K562 (cell line): ENCODE data around the gene ERP29. TPM values are rescaled to one million over a fixed set of nuclear protein-coding genes. Genes with fewer than 3 reads are reported as not detected.

ENCODE experiments used
- ATAC-seq: fragments of 200-7000 bp; cut with Tn5 transposase; 3 replicates; pipeline ENCODE4 v1.9.1; 2020; ENCODE audit warnings: moderate library complexity
- BruUV-seq: library from RNA; stranded (reverse); fragments of 400-500 nt; replicated peaks from 2 replicates; lab custom pipeline; 2021; lab: Mats Ljungman, UMichigan
- CTCF ChIA-PET: fragments of 300-600 bp; formaldehyde crosslinking; extraction: SDS; loops from one replicate; lab custom pipeline; 2021; ENCODE audit warnings: low intra/inter-chr PET ratio; lab: Yijun Ruan, JAX
- POLR2A ChIA-PET: fragments of 300-600, 350-650 bp; sonication (Branson Sonifier 250); formaldehyde crosslinking; extraction: SDS; loops from one replicate; lab custom pipeline; 2021; ENCODE audit warnings: antibody characterized with exemption, inconsistent platforms; lab: Yijun Ruan, JAX
- DNase-seq, 4 experiments: peaks; one replicate each; pipeline versions ENCODE4 v3.0.0 to v3.0.0-alpha.2; 2011 to 2018; ENCODE audit warnings: low spot score in 3 of 4, mixed read lengths in 3 of 4; ENCODE audit errors: extremely low read depth in 1 of 4
- FAIRE-seq: peaks from 2 replicates; lab custom pipeline; 2011; peaks lifted over from hg19 to GRCh38; lab: Jason Lieb, UNC
- H2AFZ ChIP-seq: 2 replicates; pipeline ENCODE4 v1.6.0; 2011; ENCODE audit warnings: low read depth, low read length, control low read depth, inconsistent platforms
- H3K27ac ChIP-seq: fragments of 200-600 bp; 3 replicates; pipeline ENCODE4 v1.8.0; 2011; ENCODE audit warnings: low read depth, mild to moderate bottlenecking, control low read depth, inconsistent platforms, low read length, moderate library complexity, mixed read lengths; ENCODE audit errors: extremely low read depth
- H3K27me3 ChIP-seq, 2 experiments: fragments of 300-600 bp in 1 of 2; 2 replicates in 1 of 2; 3 replicates in 1 of 2; pipeline versions ENCODE4 v1.6.0 to v1.8.0; 2011; ENCODE audit warnings: inconsistent platforms in 2 of 2, low read length in 2 of 2, mild to moderate bottlenecking in 1 of 2, mixed read lengths in 1 of 2, moderate library complexity in 1 of 2; ENCODE audit not compliant: control insufficient read depth in 2 of 2, insufficient read depth in 2 of 2
- H3K36me3 ChIP-seq: fragments of 300-600 bp; 3 replicates; pipeline ENCODE4 v1.8.0; 2011; ENCODE audit warnings: mild to moderate bottlenecking, low read length, inconsistent platforms; ENCODE audit not compliant: control insufficient read depth, insufficient read depth
- H3K4me1 ChIP-seq, 2 experiments: fragments of 200-600 bp in 1 of 2; replicated peaks in 1 of 2; 2 replicates in 1 of 2; 3 replicates in 1 of 2; pipeline versions ENCODE4 v1.5.1 to v1.8.0; 2011; ENCODE audit warnings: inconsistent platforms in 2 of 2, low read length in 2 of 2, mild to moderate bottlenecking in 1 of 2, mixed read lengths in 1 of 2, moderate library complexity in 1 of 2; ENCODE audit not compliant: control insufficient read depth in 2 of 2, insufficient read depth in 2 of 2
- H3K4me2 ChIP-seq: 2 replicates; pipeline ENCODE4 v1.6.1; 2011; ENCODE audit warnings: low read length, control low read depth, inconsistent platforms, mixed read lengths; ENCODE audit not compliant: insufficient read depth
- H3K4me3 ChIP-seq: fragments of 200-600 bp; sonication (generic), shearing (Covaris generic); 2 replicates; pipeline ENCODE4 v1.5.1; 2016; ENCODE audit warnings: control low read depth, inconsistent platforms
- H3K79me2 ChIP-seq: fragments of 200-600 bp; 3 replicates; pipeline ENCODE4 v1.8.0; 2011; ENCODE audit warnings: low read length, inconsistent platforms; ENCODE audit not compliant: control insufficient read depth, insufficient read depth
- H3K9ac ChIP-seq, 2 experiments: 2 replicates each; pipeline versions ENCODE4 v1.6.0 to v1.6.1; 2011; ENCODE audit warnings: low read depth in 2 of 2, low read length in 2 of 2, control low read depth in 1 of 2, inconsistent platforms in 1 of 2, mild to moderate bottlenecking in 1 of 2, mixed read lengths in 1 of 2; ENCODE audit not compliant: insufficient read depth in 1 of 2
- H3K9me1 ChIP-seq: one replicate; pipeline ENCODE4 v1.6.0; 2011; ENCODE audit warnings: inconsistent platforms, mild to moderate bottlenecking, low read length, moderate library complexity; ENCODE audit not compliant: control insufficient read depth, insufficient read depth
- H3K9me3 ChIP-seq: replicated peaks from 2 replicates; pipeline ENCODE4 v1.5.1; 2011; ENCODE audit warnings: low read depth, low read length, inconsistent platforms; ENCODE audit not compliant: control insufficient read depth, insufficient read depth
- H4K20me1 ChIP-seq: replicated peaks from 2 replicates; pipeline ENCODE4 v1.6.1; 2011; ENCODE audit warnings: low read length, inconsistent platforms, mixed read lengths; ENCODE audit not compliant: control insufficient read depth, insufficient read depth
- ARID1B ChIP-seq: fragments of 450-650 bp; IDR thresholded peaks from 2 replicates; pipeline ENCODE4 v1.6.1; 2016; ENCODE audit warnings: antibody characterized with exemption, mild to moderate bottlenecking, inconsistent platforms
- ATF1 ChIP-seq, 2 experiments: fragments of 450-650 bp in 1 of 2; IDR thresholded peaks; 2 replicates each; pipeline ENCODE4 v1.6.1; 2016; ENCODE audit warnings: missing compliant biosample characterization in 1 of 2, missing genetic modification characterization in 1 of 2
- ATF7 ChIP-seq: fragments of 450-650 bp; IDR thresholded peaks from 2 replicates; pipeline ENCODE4 v1.7.1; 2014; ENCODE audit warnings: mild to moderate bottlenecking, moderate library complexity
- EZH2 ChIP-seq: IDR thresholded peaks from 2 replicates; pipeline ENCODE4 v1.6.1; 2012; ENCODE audit warnings: low read depth, mild to moderate bottlenecking, inconsistent platforms, low read length, borderline replicate concordance
- FOXK2 ChIP-seq, 2 experiments: fragments of 450-650 bp; IDR thresholded peaks in 1 of 2; conservative IDR thresholded peaks in 1 of 2; 2 replicates each; pipeline ENCODE4 v1.6.1; 2016; ENCODE audit warnings: low read depth in 2 of 2, mild to moderate bottlenecking in 1 of 2
- JUN ChIP-seq, 2 experiments: sonication (generic) in 1 of 2; formaldehyde crosslinking in 1 of 2; IDR thresholded peaks; 2 replicates each; pipeline versions ENCODE4 v1.6.1 to v1.8.0; 2012 to 2022; ENCODE audit warnings: borderline replicate concordance in 2 of 2, mild to moderate bottlenecking in 2 of 2, improper control_type of control experiment in 1 of 2, low read depth in 1 of 2, low read length in 1 of 2, missing genetic modification reagents in 1 of 2
- KLF16 ChIP-seq: IDR thresholded peaks from 2 replicates; pipeline ENCODE4 v1.6.1; 2016; ENCODE audit warnings: antibody characterized with exemption
- NCOA1 ChIP-seq: fragments of 450-650 bp; IDR thresholded peaks from 2 replicates; pipeline ENCODE4 v1.6.1; 2016; ENCODE audit warnings: low read depth
- NCOA4 ChIP-seq: fragments of 450-650 bp; IDR thresholded peaks from 2 replicates; pipeline ENCODE4 v1.6.1; 2018; ENCODE audit warnings: mild to moderate bottlenecking; ENCODE audit not compliant: partially characterized antibody
- NFIX ChIP-seq: fragments of 250-450 bp; sonication (Bioruptor Pico); IDR thresholded peaks from 2 replicates; pipeline ENCODE4 v1.4.0; 2020; ENCODE audit warnings: low read depth, mild to moderate bottlenecking, moderate library complexity
- NR2C1 ChIP-seq, 2 experiments: fragments of 450-650 bp; IDR thresholded peaks; 2 replicates each; pipeline ENCODE4 v1.6.1; 2017; ENCODE audit warnings: mild to moderate bottlenecking in 2 of 2, antibody characterized with exemption in 1 of 2, inconsistent platforms in 1 of 2, missing compliant biosample characterization in 1 of 2, missing genetic modification characterization in 1 of 2
- NRF1 ChIP-seq, 2 experiments: fragments of 450-650 bp; IDR thresholded peaks in 1 of 2; conservative IDR thresholded peaks in 1 of 2; 2 replicates each; pipeline ENCODE4 v1.6.1; 2014; ENCODE audit warnings: mild to moderate bottlenecking in 2 of 2
- SREBF1 ChIP-seq: fragments of 150-350 bp; IDR thresholded peaks from 2 replicates; pipeline ENCODE4 v1.6.1; 2014; ENCODE audit warnings: antibody characterized with exemption, low read depth, low read length, borderline replicate concordance
- ZFPM2 ChIP-seq: fragments of 250-450 bp; sonication (Bioruptor Pico); IDR thresholded peaks from 2 replicates; pipeline ENCODE4 v1.5.1; 2022; ENCODE audit warnings: mild to moderate bottlenecking
- ZNF133 ChIP-seq: fragments of 250-450 bp; sonication (Bioruptor Pico); IDR thresholded peaks from 2 replicates; pipeline ENCODE4 v1.4.0; 2020; ENCODE audit warnings: mild to moderate bottlenecking
- ZNF165 ChIP-seq: fragments of 250-450 bp; sonication (Bioruptor Pico); IDR thresholded peaks from 2 replicates; pipeline ENCODE4 v1.4.0; 2020; ENCODE audit warnings: borderline replicate concordance
- WGBS: fragments of 100-300 bp; shearing (Covaris generic); methylation state at CpG from one replicate; pipeline ENCODE4 v1.1.6; 2016; ENCODE audit warnings: low coverage, mixed read lengths; ENCODE audit not compliant: insufficient coverage; ENCODE audit errors: missing lambda C conversion rate; 5-methylcytosine and 5-hydroxymethylcytosine counted together
- in situ Hi-C: fragments of 300-500 bp; cut with MboI; formaldehyde crosslinking; loops from 4 replicates; pipeline ENCODE4 v1.15.0; 2018; ENCODE audit warnings: inconsistent platforms, mixed read lengths
- intact Hi-C: fragments of 100-400 bp; cut with micrococcal nuclease; formaldehyde crosslinking; loops from 2 replicates; pipeline ENCODE4 v1.14.2; 2022
- polyA plus RNA-seq, 8 experiments: library from polyadenylated mRNA; depleted of rRNA in 4 of 8; stranded (reverse) in 5 of 8; unstranded in 3 of 8; fragments of >200 nt; fragmentation: Nextera tagmentation in 2 of 8; fragmentation: Illumina TruSeq in 1 of 8; extraction: Ambion mirVana in 2 of 8; extraction: Trizol in 1 of 8; gene quantifications; 2 replicates each; pipeline versions ENCODE4 v1.2.1 to v1.2.3, GENCODE V29; 2011 to 2014; ENCODE audit warnings: inconsistent platforms in 1 of 8, missing spikeins in 1 of 8
- total RNA-seq, 7 experiments: library from RNA; depleted of rRNA in 6 of 7; stranded (reverse); fragments of >200 nt in 6 of 7; fragmentation: Illumina TruSeq in 2 of 7; extraction: Trizol in 2 of 7; gene quantifications; 2 replicates each; pipeline versions ENCODE4 v1.2.1 to v1.2.3, GENCODE V29; 2011 to 2021; ENCODE audit warnings: low replicate concordance in 1 of 7
- TF ChIP-seq, protein P1 (sequence below): fragments of 150-350 bp; IDR thresholded peaks from 2 replicates; pipeline ENCODE4 v1.6.1; 2014; ENCODE audit warnings: low read depth, mild to moderate bottlenecking, low read length, borderline replicate concordance

ERP29 gene
- total and polyA plus RNA-seq, 9 of the 15 experiments (the other 6 are each of a cell fraction or from before 2014, with no cell fraction given) = 42.4 to 146 (median 111) TPM

DNA sequence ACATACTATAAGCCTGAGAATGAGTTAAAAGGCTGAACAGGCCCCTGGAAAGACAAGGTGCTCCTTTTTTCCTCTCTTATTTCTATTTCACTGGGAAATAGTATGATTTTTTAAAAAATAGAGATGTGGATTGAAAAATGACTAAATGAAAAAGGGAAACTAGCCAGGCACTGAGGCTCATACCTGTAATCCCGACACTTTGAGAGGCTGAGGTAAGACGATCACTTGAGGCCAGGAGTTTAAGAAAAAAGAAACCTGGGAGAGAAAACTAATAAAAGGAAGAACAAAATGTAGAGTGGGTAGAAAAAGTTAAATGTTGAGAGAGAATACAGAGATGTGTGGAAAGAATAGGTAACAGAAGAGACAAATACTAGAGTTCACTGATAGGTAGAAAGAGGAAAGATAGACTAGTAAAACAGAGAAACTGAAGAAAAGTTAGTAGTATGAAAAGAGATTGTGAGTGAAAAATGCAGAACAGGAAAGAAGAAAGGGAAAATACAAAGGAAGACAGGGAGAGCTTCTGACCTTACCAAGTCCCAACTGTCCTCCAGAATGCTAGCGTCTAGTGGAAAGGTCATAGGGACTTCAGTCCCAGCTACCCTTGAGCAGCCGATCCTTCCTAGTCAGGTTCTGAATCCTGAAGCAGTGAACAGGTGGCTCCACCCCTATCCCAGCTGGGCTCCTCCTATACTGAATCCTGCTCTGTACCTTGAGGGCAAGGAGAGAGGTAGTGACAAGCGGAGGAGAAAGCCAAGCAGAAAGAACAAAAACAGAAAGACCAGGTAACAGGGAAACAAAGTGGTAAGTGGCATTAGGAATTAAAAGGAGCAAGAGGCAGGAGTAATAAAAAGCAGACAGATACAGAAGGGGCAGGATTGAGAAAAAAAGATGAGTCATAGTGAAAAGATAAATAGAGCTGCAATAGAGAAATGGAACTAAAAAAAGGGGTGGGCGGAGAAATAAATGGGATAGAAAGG, 7.5 kb upstream of the ERP29 start:
- H2AFZ ChIP-seq = peak overlapping the region; percentile 83
- no peaks in the 10 kb centered on the region for H4K20me1 ChIP-seq
- ChIA-PET POLR2A (interaction anchor here (1.4 kb wide), 1 partner anchor 9 kb away, joined by 5 read pairs; no protein-coding TSS in a partner anchor), CTCF (no interaction called here)
- intact Hi-C loops = no loop called here
- H3K27me3 ChIP-seq = no peaks in the 10 kb centered on the region
- peaks cover 23% of the 10 kb centered on the region for H3K79me2 ChIP-seq
- H3K9me1 ChIP-seq = no peaks in the 10 kb centered on the region
- H3K4me2 ChIP-seq = peak overlapping the region; percentile 80
- no TSS peak for BruUV-seq
- WGBS = 12% methylated on average over 6 of the region's 6 CpGs
- H3K9ac ChIP-seq = peak overlapping the region; percentile 70 to 84; a peak in 3 of 4 replicates
- ATAC-seq = peak; percentile 88
- peak; percentile 58 to 78 (median 66) for DNase-seq
- H3K4me1 ChIP-seq = peaks cover 18 to 25% of the 10 kb centered on the region in 2 experiments; a peak in 4 of 5 replicates
- H3K4me3 ChIP-seq = peak overlapping the region; percentile 28
- FAIRE-seq = peak; percentile 89
- H3K9me3 ChIP-seq = no peaks in the 10 kb centered on the region
- H3K27ac ChIP-seq = peak overlapping the region; percentile 66
- in situ Hi-C loops = loop anchor here (5.0 kb wide), 1 partner anchor 53 kb away; no protein-coding TSS in a partner anchor
- peaks cover 7% of the 10 kb centered on the region; the same call in 1 of the 3 replicates for H3K36me3 ChIP-seq
- TF ChIP-seq KLF16 = no peak
- TF ChIP-seq NR2C1 (IDR thresholded peaks at IDR 0.05) = peak; percentile 55; the same call in 1 of the 2 replicates
- TF ChIP-seq NR2C1 (tag; IDR thresholded peaks at IDR 0.05) = no peak
- no peak for TF ChIP-seq ZFPM2 (CRISPR knock-in tag)
- 0 out of 2 replicates have a peak, but pooled peaks have one; percentile 36 for TF ChIP-seq NCOA1
- peak; percentile 58 to 69; a peak in 3 of 4 replicates for TF ChIP-seq FOXK2 (conservative IDR thresholded peaks at IDR 0.05 in 1 of 2, IDR thresholded peaks at IDR 0.05 in 1 of 2; ENCODE audit: low read depth in 2 of 2)
- TF ChIP-seq ZNF165 (CRISPR knock-in tag) = no peak
- TF ChIP-seq, protein P1, sequence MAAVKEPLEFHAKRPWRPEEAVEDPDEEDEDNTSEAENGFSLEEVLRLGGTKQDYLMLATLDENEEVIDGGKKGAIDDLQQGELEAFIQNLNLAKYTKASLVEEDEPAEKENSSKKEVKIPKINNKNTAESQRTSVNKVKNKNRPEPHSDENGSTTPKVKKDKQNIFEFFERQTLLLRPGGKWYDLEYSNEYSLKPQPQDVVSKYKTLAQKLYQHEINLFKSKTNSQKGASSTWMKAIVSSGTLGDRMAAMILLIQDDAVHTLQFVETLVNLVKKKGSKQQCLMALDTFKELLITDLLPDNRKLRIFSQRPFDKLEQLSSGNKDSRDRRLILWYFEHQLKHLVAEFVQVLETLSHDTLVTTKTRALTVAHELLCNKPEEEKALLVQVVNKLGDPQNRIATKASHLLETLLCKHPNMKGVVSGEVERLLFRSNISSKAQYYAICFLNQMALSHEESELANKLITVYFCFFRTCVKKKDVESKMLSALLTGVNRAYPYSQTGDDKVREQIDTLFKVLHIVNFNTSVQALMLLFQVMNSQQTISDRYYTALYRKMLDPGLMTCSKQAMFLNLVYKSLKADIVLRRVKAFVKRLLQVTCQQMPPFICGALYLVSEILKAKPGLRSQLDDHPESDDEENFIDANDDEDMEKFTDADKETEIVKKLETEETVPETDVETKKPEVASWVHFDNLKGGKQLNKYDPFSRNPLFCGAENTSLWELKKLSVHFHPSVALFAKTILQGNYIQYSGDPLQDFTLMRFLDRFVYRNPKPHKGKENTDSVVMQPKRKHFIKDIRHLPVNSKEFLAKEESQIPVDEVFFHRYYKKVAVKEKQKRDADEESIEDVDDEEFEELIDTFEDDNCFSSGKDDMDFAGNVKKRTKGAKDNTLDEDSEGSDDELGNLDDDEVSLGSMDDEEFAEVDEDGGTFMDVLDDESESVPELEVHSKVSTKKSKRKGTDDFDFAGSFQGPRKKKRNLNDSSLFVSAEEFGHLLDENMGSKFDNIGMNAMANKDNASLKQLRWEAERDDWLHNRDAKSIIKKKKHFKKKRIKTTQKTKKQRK = no peak
- peak; percentile 62 for TF ChIP-seq NCOA4
- TF ChIP-seq ARID1B = peak; percentile 81
- peak in 1 of 2 experiments; percentile 51; a peak in 2 of 4 replicates for TF ChIP-seq NRF1 (conservative IDR thresholded peaks at IDR 0.05 in 1 of 2, IDR thresholded peaks at IDR 0.05 in 1 of 2)
- no peak for TF ChIP-seq NFIX (CRISPR knock-in tag)
- no peak for TF ChIP-seq ATF1 (CRISPR knock-in tag; IDR thresholded peaks at IDR 0.05)
- TF ChIP-seq ATF1 (tag; IDR thresholded peaks at IDR 0.05) = no peak
- TF ChIP-seq ZNF133 (CRISPR knock-in tag) = no peak
- no peak for TF ChIP-seq SREBF1
- TF ChIP-seq JUN (IDR thresholded peaks at IDR 0.05; ENCODE audit: borderline replicate concordance, low read depth, low read length) = peak; percentile 60
- TF ChIP-seq JUN (CRISPR knock-in tag; IDR thresholded peaks at IDR 0.05; ENCODE audit: borderline replicate concordance) = no peak
- TF ChIP-seq EZH2 = no peak
- TF ChIP-seq ATF7 = 0 out of 2 replicates have a peak, but pooled peaks have one; percentile 31
